K562 (cell line): ENCODE measurements around the gene AMPD3. TPM values are rescaled to one million over a fixed set of nuclear protein-coding genes. Genes with fewer than 3 reads are reported as not detected.

Experiments used
- ADNP ChIP-seq: fragments of 200-800 bp; sonication (Bioruptor generic); IDR thresholded peaks from 2 replicates; pipeline ENCODE4 v1.6.1; 2016; ENCODE audit warnings: missing genetic modification characterization, missing compliant biosample characterization
- FOSL1 ChIP-seq: fragments of 200-800 bp; sonication (Bioruptor generic); conservative IDR thresholded peaks from 2 replicates; pipeline ENCODE4 v1.6.1; 2016; ENCODE audit warnings: missing genetic modification characterization, missing compliant biosample characterization
- HCFC1 ChIP-seq: IDR thresholded peaks from 2 replicates; pipeline ENCODE4 v1.6.1; 2012; ENCODE audit warnings: low read depth, low read length, improper control_type of control experiment
- HDAC2 ChIP-seq: fragments of 450-650 bp; IDR thresholded peaks from 2 replicates; pipeline ENCODE4 v1.6.1; 2016; ENCODE audit warnings: mild to moderate bottlenecking
- MIER1 ChIP-seq: fragments of 450-650 bp; IDR thresholded peaks from 2 replicates; pipeline ENCODE4 v1.6.1; 2016; ENCODE audit warnings: antibody characterized with exemption, mild to moderate bottlenecking, low read depth
- NCOA1 ChIP-seq: fragments of 450-650 bp; IDR thresholded peaks from 2 replicates; pipeline ENCODE4 v1.6.1; 2016; ENCODE audit warnings: low read depth
- PBX2 ChIP-seq, 2 experiments: IDR thresholded peaks in 1 of 2; conservative IDR thresholded peaks in 1 of 2; 2 replicates each; pipeline ENCODE4 v1.6.1; 2016; ENCODE audit warnings: low read depth in 2 of 2, mild to moderate bottlenecking in 1 of 2, missing compliant biosample characterization in 1 of 2, missing genetic modification characterization in 1 of 2, moderate library complexity in 1 of 2
- TAF9B ChIP-seq: fragments of 450-650 bp; IDR thresholded peaks from 2 replicates; pipeline ENCODE4 v1.6.1; 2018; ENCODE audit warnings: mild to moderate bottlenecking; ENCODE audit not compliant: partially characterized antibody
- TFAP4 ChIP-seq: sonication (generic); formaldehyde crosslinking; IDR thresholded peaks from 2 replicates; pipeline ENCODE4 v1.8.0; 2022; ENCODE audit warnings: missing genetic modification reagents, mild to moderate bottlenecking, moderate library complexity, borderline replicate concordance
- ZBTB26 ChIP-seq: fragments of 450-650 bp; formaldehyde crosslinking; IDR thresholded peaks from 2 replicates; pipeline ENCODE4 v1.4.0; 2022; ENCODE audit warnings: missing genetic modification characterization
- ZNF592 ChIP-seq: fragments of 450-650 bp; IDR thresholded peaks from 2 replicates; pipeline ENCODE4 v1.6.1; 2017; ENCODE audit warnings: antibody characterized with exemption, mild to moderate bottlenecking
- ZNF639 ChIP-seq, 2 experiments: fragments of 200-800 bp in 1 of 2; sonication (Bioruptor generic) in 1 of 2; sonication (generic) in 1 of 2; formaldehyde crosslinking in 1 of 2; IDR thresholded peaks in 1 of 2; conservative IDR thresholded peaks in 1 of 2; 2 replicates each; pipeline versions ENCODE4 v1.5.0 to v1.6.1; 2016 to 2020; ENCODE audit warnings: missing compliant biosample characterization in 1 of 2, missing genetic modification characterization in 1 of 2, missing genetic modification reagents in 1 of 2
- polyA plus RNA-seq, 8 experiments: library from polyadenylated mRNA; depleted of rRNA in 4 of 8; stranded (reverse) in 5 of 8; unstranded in 3 of 8; fragments of >200 nt; fragmentation: Nextera tagmentation in 2 of 8; fragmentation: Illumina TruSeq in 1 of 8; extraction: Ambion mirVana in 2 of 8; extraction: Trizol in 1 of 8; gene quantifications; 2 replicates each; pipeline versions ENCODE4 v1.2.1 to v1.2.3, GENCODE V29; 2011 to 2014; ENCODE audit warnings: inconsistent platforms in 1 of 8, missing spikeins in 1 of 8
- total RNA-seq, 7 experiments: library from RNA; depleted of rRNA in 6 of 7; stranded (reverse); fragments of >200 nt in 6 of 7; fragmentation: Illumina TruSeq in 2 of 7; extraction: Trizol in 2 of 7; gene quantifications; 2 replicates each; pipeline versions ENCODE4 v1.2.1 to v1.2.3, GENCODE V29; 2011 to 2021; ENCODE audit warnings: low replicate concordance in 1 of 7

AMPD3 gene
- total and polyA plus RNA-seq, 9 of the 15 experiments (the other 6 are each of a cell fraction or from before 2014, with no cell fraction given), result 4.4 to 23.6 (median 11.2) TPM

GRCh38 chr11:10490398-10491241, 35.6 kb downstream of the AMPD3 start (continued):
- TF ChIP-seq TFAP4 (peak; percentile 97), ZNF592 (peak; percentile 94), NCOA1 (peak; percentile 17; the same call in 1 of the 2 replicates), HCFC1 (no peak), HDAC2 (peak; percentile 51; the same call in 1 of the 2 replicates), ZNF639 (CRISPR knock-in tag; conservative IDR thresholded peaks at IDR 0.05 in 1 of 2, IDR thresholded peaks at IDR 0.05 in 1 of 2) (no peak; a peak in 2 of 4 replicates), TAF9B (peak; percentile 95), FOSL1 (tag) (peak; percentile 99), MIER1 (no peak), ADNP (no peak), PBX2 (CRISPR knock-in tag; IDR thresholded peaks at IDR 0.05; ENCODE audit: low read depth) (peak; percentile 41; the same call in 1 of the 2 replicates), PBX2 (tag; conservative IDR thresholded peaks at IDR 0.05; ENCODE audit: low read depth) (peak; percentile 95), ZBTB26 (CRISPR knock-in tag) (no peak)
